ENCODE data around the gene PERCC1. TPM values are rescaled to one million over a fixed set of nuclear protein-coding genes. Genes with fewer than 3 reads are reported as not detected.
"Not testable (repeated sequence)": the region's sequence is repeated elsewhere in the genome, so short reads cannot be mapped to it uniquely, and the experiment has no call there.

The PERCC1 gene
- total RNA-seq, 4 donors from 2014 or later = 1.2 TPM; not detected in 3

DNA sequence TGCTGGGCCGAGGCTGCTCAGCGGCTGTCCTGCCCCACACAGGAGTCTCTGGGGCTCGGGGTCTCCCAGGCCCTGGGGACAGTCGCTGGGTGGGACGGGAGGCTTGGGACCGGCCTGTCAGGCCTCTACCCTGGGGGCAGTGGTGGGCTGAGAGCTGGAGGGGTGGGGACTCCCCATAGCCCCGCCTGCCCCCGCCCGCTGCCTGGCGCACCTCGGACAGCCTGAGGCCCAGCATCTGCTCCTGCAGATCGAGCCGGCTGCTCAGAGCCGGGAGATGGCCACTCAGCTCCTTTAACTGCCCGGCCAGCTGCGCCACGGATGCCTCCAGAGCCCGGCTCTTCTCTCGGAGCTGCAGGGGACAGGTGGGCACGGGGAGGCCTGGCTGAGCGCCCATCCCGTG lies 6.7 kb downstream of the PERCC1 start:
- in situ Hi-C loops (cut with MboI; ENCODE audit: low pct_ligation_motif_present in 1 of 4, low pct_unique_long_range_greater_than_20kb in 1 of 4, low sequenced_read_pairs in 3 of 4) = no loop called here
- no peak for DNase-seq
- H3K36me3 ChIP-seq = no peaks in the 10 kb centered on the region
- 92% methylated on average over 16 of the region's 22 CpGs; no CpG with 5 or more reads in 1 of the 2 donors for WGBS, 2 donors (ENCODE audit: low coverage in 1 of 2)
- TF ChIP-seq POLR2A (IDR thresholded peaks at IDR 0.05) (no peak), EP300 (IDR thresholded peaks at IDR 0.05; ENCODE audit: low read depth) (no peak), POLR2AphosphoS5 (IDR thresholded peaks at IDR 0.05) (no peak)
- TF ChIP-seq, protein P1, sequence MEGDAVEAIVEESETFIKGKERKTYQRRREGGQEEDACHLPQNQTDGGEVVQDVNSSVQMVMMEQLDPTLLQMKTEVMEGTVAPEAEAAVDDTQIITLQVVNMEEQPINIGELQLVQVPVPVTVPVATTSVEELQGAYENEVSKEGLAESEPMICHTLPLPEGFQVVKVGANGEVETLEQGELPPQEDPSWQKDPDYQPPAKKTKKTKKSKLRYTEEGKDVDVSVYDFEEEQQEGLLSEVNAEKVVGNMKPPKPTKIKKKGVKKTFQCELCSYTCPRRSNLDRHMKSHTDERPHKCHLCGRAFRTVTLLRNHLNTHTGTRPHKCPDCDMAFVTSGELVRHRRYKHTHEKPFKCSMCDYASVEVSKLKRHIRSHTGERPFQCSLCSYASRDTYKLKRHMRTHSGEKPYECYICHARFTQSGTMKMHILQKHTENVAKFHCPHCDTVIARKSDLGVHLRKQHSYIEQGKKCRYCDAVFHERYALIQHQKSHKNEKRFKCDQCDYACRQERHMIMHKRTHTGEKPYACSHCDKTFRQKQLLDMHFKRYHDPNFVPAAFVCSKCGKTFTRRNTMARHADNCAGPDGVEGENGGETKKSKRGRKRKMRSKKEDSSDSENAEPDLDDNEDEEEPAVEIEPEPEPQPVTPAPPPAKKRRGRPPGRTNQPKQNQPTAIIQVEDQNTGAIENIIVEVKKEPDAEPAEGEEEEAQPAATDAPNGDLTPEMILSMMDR (IDR thresholded peaks at IDR 0.05) = no peak
- H3K27me3 ChIP-seq = peaks cover 7% of the 10 kb centered on the region
- H3K27ac ChIP-seq = no peak overlapping the region
- no peaks in the 10 kb centered on the region for H3K9me3 ChIP-seq
- H3K4me1 ChIP-seq = no peaks in the 10 kb centered on the region
- H3K4me3 ChIP-seq = no peak overlapping the region
- intact Hi-C loops (cut with DNase I; ENCODE audit: low total_unique reads) = no loop called here

DNA sequence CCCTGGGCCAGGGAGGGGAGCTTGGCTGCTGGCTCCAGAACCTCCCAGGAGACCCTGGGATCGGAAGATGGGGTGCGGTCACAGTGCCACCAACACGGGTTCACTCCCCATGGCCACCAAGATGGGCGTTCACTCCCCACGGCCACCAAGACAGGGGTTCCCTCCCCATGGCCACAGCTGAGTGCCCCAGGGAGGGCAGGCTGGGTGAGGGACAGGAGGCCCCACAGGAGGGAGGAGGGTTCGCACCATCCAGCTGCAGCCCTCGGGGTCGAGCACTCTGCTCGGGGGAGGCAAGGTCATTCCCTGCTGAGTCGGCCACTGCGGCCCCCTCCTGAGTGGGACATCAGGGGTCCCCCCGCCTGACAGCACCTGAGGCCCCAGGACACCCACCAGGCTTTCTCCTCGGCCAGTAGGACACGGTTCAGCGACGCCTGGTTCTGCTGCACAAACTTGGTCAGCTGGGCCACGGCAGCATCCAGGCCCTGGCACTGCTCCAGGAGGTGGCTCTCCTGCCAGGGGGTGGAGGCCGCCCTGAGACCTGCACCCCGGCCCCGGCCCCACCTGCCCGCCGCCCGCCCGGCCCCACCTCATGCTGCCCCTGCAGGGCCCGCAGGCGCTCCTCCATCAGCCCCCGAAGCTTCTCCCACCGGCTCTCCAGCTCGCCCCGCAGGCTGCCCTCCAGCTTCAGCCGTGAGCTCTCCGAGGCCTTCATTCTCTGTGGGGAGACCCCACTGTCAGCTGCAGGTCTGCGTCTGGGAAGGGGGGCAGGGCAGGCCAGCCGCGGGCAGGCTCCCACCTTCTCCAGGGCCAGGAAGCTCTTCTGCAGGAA lies 7.6 kb downstream of the PERCC1 start:
- H3K4me3 ChIP-seq = no peak overlapping the region
- no peaks in the 10 kb centered on the region for H3K36me3 ChIP-seq
- no peak for DNase-seq
- H3K4me1 ChIP-seq = no peaks in the 10 kb centered on the region
- intact Hi-C loops (cut with DNase I; ENCODE audit: low total_unique reads) = no loop called here
- 90% methylated on average over 34 of the region's 35 CpGs; no CpG with 5 or more reads in 1 of the 2 donors for WGBS, 2 donors (ENCODE audit: low coverage in 1 of 2)
- in situ Hi-C loops (cut with MboI; ENCODE audit: low pct_ligation_motif_present in 1 of 4, low pct_unique_long_range_greater_than_20kb in 1 of 4, low sequenced_read_pairs in 3 of 4) = no loop called here
- TF ChIP-seq EP300 (IDR thresholded peaks at IDR 0.05; ENCODE audit: low read depth) (no peak), POLR2AphosphoS5 (IDR thresholded peaks at IDR 0.05) (no peak), POLR2A (IDR thresholded peaks at IDR 0.05) (no peak)
- TF ChIP-seq, protein P1 (IDR thresholded peaks at IDR 0.05) = no peak
- no peak overlapping the region for H3K27ac ChIP-seq
- H3K27me3 ChIP-seq = peaks cover 6% of the 10 kb centered on the region
- H3K9me3 ChIP-seq = no peaks in the 10 kb centered on the region

DNA sequence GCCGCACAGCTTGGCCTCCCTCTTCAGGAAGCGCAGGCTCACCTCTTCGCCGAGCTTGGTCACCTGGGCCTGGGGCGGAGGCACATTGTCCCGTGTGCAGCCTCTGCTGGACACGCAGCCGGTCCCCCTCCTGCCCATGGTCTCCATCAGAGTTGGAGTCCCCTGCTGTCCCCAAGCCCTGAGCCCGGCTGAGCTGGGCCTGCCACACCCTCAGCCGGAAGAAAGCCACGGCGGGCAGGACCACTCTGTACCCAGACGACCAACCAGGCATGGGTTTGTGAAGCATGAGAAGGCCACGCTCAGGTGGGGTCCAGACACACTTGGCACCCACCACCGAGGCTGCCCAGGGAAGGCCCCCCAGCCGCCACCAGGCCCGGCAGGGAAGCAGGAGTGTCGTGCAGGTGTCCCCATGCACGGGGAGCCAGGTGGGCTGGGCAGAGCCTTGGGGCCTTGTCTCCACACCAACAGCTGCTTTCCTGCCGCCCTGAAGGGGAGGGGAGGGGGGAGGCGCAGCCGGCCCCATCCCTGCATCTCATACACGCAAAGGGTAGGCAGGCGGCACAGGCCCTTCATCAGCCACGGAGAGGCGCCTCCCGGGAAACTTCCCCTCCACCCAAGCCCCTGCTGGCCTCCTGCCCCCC lies 8.3 kb downstream of the PERCC1 start:
- in situ Hi-C loops (cut with MboI; ENCODE audit: low pct_ligation_motif_present in 1 of 4, low pct_unique_long_range_greater_than_20kb in 1 of 4, low sequenced_read_pairs in 3 of 4) = no loop called here
- intact Hi-C loops (cut with DNase I; ENCODE audit: low total_unique reads) = no loop called here
- Histone ChIP-seq H3K4me3 (no peak overlapping the region), H3K36me3 (no peaks in the 10 kb centered on the region), H3K27ac (no peak overlapping the region), H3K4me1 (no peaks in the 10 kb centered on the region), H3K27me3 (no peaks in the 10 kb centered on the region), H3K9me3 (no peaks in the 10 kb centered on the region)
- 80 to 83% methylated on average over 2 to 24 of the region's 27 CpGs for WGBS, 2 donors (ENCODE audit: low coverage in 1 of 2)
- no peak for DNase-seq
- TF ChIP-seq EP300 (IDR thresholded peaks at IDR 0.05; ENCODE audit: low read depth) (no peak), POLR2A (IDR thresholded peaks at IDR 0.05) (no peak), POLR2AphosphoS5 (IDR thresholded peaks at IDR 0.05) (no peak)
- TF ChIP-seq, protein P1 (IDR thresholded peaks at IDR 0.05) = no peak

DNA sequence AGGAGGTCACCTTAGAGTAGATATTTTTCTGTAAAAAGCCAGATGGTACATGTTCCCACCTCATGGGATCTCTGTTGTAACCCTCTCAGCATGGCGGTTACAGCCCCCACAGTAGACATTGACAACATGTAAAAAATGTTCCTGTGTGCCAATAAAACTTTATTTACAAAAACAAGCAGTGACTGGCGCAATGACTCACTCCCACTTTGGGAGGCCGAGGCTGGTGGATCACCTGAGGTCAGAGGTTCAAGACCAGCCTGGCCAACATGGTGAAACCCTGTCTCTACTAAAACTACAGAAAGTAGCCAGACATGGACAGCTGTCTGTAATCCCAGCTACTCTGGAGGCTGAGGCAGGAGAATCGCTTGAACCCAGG lies 8.8 kb downstream of the PERCC1 start:
- H3K27ac ChIP-seq = not testable (repeated sequence)

More for the DNA sequence above, 8.8 kb downstream of the PERCC1 start:
- 89 to 100% methylated on average over 1 to 4 of the region's 4 CpGs for WGBS, 2 donors (ENCODE audit: low coverage in 1 of 2)
- DNase-seq; H3K9me3 ChIP-seq; H3K4me3 ChIP-seq; H3K27me3 ChIP-seq; intact Hi-C loops (cut with DNase I; ENCODE audit: low total_unique reads); H3K4me1 ChIP-seq; in situ Hi-C loops (cut with MboI; ENCODE audit: low pct_ligation_motif_present in 1 of 4, low pct_unique_long_range_greater_than_20kb in 1 of 4, low sequenced_read_pairs in 3 of 4); H3K36me3 ChIP-seq: not testable (repeated sequence)
